GM12873 (cell line): ENCODE data around the gene DENND1A.

Experiments
- TF ChIP-seq, protein P1 (sequence below): IDR thresholded peaks from 2 replicates; pipeline ENCODE4 v1.5.1; 2012; ENCODE audit warnings: low read depth, mild to moderate bottlenecking, moderate library complexity, low read length, control low read depth; ENCODE audit not compliant: insufficient read depth; ENCODE audit errors: missing control alignments

Gene DENND1A

DNA sequence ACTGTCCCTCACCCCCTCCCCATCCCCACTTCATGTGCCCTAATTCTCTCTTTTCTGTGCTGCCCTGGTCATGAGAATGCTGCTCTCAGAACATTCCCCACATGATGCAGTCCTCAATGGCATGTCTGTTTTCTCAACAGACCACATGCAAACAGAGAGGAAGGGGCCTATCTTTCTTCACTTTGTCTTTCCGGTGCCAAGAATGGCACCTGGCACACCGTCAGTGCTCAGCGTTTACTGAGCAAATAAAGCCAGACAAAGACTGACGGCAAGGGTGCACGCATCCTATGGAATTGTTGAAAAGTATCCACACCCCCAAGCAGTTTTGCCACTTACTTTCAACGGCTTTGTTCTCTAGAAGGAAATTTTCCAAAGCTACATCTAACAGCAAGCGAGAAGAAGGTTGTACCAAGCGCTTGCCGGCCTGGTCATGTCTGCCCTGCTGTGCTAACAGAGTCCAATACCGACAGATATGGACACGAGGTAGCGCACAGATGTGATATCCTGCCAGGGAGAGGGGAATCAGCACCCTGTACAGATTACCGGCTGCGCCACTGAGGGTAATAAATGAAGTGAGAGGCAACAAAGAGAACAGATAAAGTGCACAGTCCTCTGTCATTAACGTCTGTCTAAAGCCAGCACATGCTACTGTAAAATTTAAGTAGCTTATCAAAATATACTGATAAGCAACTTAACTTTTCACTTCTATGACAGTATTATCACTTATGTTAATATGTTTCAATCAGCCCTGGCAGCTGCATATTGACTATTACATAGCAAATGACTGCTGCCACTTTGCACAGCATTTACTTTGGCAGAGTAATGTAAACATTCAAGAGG, 251.7 kb downstream of the DENND1A start:
- TF ChIP-seq, protein P1, sequence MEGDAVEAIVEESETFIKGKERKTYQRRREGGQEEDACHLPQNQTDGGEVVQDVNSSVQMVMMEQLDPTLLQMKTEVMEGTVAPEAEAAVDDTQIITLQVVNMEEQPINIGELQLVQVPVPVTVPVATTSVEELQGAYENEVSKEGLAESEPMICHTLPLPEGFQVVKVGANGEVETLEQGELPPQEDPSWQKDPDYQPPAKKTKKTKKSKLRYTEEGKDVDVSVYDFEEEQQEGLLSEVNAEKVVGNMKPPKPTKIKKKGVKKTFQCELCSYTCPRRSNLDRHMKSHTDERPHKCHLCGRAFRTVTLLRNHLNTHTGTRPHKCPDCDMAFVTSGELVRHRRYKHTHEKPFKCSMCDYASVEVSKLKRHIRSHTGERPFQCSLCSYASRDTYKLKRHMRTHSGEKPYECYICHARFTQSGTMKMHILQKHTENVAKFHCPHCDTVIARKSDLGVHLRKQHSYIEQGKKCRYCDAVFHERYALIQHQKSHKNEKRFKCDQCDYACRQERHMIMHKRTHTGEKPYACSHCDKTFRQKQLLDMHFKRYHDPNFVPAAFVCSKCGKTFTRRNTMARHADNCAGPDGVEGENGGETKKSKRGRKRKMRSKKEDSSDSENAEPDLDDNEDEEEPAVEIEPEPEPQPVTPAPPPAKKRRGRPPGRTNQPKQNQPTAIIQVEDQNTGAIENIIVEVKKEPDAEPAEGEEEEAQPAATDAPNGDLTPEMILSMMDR = no peak

DNA sequence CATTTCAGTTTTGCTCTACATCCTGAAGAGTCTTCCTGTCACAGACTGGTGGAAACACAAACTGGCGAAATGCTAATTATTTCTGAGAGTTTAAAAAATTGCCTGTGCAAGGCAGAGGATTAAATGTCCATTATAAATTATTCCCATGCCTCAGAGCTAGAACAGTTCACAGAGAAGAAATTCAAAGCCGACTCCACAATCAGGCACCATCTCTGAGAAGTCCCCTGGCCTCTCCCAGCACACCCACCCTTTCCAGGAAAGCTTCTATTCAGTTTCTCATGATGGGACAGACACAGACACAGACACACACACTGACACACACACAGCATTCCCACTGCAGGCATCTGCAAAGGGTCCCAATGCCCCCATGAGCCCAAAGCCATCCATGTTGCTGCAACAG, 253.1 kb downstream of the DENND1A start:
- TF ChIP-seq, protein P1 = no peak

DNA sequence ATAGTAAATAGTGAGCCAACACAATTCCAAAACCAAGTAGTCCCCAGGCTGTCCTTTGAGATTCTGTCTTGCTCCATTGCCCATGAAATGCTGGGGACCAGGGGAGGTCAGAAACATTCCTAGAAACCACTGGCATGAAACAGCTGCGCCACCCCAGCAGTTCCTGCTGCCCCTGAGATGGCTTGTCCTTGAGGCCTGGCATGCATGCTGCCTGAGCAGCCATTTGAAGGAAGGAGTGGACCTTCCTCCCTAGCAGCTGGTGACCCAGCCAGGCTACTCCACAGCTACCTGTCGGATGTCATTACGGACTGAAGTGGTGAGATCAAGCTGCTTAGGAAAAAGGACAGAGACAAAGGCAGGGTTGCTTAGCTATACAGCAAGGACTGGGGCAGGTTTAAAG, 260.6 kb downstream of the DENND1A start:
- TF ChIP-seq, protein P1 = no peak

DNA sequence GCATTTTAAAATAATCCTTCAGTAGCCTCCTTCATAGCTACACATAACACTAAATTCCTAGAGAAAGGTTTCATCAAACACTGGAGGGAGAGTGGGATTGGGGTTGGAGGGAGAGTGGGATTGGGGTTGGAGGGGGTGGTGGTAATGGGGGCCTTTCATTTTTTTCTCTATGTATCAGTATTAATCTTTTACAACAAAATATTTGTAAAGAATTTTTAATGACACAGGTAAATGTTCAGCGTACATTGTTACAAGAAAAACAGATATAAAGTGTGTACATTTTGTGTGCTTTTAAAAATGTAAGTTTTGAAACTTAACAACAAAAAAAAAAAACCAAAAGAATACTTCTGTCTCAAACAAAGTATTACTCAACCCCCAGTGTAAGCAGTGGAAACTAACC, 266.4 kb downstream of the DENND1A start:
- TF ChIP-seq, protein P1 = no peak

DNA sequence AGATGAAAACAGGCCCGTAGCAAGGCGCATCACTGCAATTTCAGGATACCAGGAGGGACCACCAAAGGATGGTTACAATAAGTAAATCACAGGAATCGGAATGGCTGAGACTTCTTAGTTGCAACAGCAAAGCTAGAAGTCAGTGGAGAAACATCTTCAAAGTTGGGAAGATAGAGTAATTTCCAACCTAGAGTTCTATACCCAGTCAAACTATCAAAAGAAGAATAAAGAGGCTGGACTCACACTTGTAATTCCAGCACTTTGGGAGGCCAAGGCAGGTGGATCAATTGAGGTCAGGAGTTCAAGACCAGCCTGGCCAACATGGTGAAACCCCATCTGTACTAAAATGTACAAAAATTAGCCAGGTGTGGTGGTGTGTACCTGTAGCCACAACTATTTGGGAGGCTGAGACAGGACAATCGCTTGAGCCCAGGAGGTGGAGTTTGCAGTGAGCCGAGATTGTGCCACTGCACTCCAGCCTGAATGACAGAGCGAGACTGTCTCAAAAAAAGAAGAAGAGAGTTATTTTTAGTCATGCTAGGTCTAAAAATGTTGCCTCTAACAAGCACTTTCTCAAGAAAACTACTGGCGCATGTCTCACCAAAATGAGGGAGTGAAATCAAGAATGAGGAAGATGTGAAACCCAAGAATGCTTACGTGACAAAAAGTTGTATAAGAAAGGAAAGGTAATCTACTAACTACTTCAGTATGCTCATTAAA, 267.7 kb downstream of the DENND1A start:
- TF ChIP-seq, protein P1 = no peak

DNA sequence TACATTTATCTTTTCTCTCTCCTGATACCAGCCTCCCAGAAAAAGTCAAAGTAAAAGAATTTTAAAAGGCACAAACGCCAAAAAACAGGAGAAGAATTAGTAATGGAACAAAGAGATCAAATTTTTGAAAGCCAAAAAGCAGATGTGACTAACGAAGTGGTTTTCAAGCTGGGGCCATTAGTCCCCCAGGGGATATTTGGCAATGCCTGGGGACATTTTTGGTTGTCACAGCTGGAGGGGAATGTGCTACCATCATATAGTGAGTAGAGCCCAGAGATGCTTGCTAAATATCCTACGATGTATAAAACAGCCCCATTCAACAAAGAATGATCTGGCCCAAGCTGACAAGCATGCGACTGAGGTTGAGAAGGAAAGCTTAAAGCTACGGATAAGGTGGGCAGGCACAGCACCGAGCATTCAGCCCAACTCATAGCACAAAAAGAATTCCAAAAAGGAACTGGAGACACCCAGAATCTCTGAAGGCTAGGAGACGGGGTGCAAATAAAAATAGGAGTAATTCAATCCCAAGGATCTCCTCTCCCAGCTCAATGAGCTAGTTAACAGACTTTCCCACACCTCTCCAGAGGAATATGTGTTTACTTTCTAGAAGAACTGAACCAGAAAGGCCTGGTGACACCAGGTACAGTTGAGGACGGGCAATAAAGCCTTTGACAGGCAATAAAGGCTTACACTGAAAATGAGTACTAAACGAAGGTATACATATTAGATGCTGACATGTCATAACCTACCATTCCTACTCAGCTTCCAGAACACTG, 269.0 kb downstream of the DENND1A start:
- TF ChIP-seq, protein P1 = no peak

DNA sequence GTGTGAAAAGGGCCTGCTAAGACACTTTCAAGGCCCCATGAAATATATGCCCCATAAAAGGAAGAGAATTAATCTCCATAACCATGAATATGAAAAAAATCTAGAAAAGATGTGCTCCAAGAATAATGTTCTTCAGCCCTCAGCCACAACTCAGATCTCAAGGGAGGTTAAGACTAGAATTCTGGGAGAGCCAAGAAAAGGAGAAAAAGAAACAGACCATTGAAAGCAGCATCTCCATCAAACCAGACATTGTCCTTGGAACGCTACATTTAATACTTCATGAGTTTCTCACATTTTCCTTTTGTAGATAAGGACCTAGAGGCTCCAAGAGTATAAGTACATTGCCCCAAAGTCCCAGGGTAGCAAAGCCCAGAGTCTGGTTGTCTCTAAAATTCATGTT, 270.6 kb downstream of the DENND1A start:
- TF ChIP-seq, protein P1 = no peak
